ENCODE data around the gene OLFM2. TPM values are rescaled to one million over a fixed set of nuclear protein-coding genes. Genes with fewer than 3 reads are reported as not detected.
A peak's percentile ranks its signal among the peaks of the same experiment; 100 is the strongest.

Gene OLFM2
- polyA plus RNA-seq, 2 of the 4 experiments (the other 2 are of a cell fraction), result 6.5 to 8.0 TPM

DNA sequence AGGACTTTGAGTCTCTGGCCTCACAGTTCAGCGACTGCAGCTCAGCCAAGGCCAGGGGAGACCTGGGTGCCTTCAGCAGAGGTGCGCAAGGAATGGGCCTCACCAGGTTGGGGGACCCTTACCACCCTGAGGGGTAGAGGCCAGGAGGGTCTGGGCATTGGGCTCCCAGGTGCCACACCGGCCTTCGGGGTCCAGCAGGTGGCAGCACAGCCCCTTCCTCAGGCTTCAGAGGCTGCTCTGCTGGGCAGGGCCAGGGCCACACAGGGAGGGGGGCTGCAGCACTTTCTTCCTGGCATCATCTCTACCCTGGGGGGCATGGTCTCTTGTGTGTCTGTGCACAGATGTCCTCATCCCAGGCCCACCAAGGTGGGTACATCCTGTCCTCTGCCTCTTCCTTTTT is 88.3 kb downstream of the OLFM2 start:
- Histone ChIP-seq H3K27ac (no peak overlapping the region), H3K4me1 (no peaks in the 10 kb centered on the region), H3K9me3 (no peaks in the 10 kb centered on the region), H3K4me3 (no peak overlapping the region), H3K4me2 (no peak overlapping the region)
- no peak for DNase-seq (ENCODE audit: low read depth in 1 of 2, low spot score in 1 of 2)
- FAIRE-seq, result no peak
- peak; percentile 53 to 77; a peak in 3 of 6 replicates for ATAC-seq
- 100% methylated on average over 1 of the region's 4 CpGs for WGBS (ENCODE audit: missing lambda C conversion rate)
- TF ChIP-seq KDM1A (IDR thresholded peaks at IDR 0.05; ENCODE audit: low read depth) (no peak), ZSCAN20 (CRISPR knock-in tag; IDR thresholded peaks at IDR 0.05) (no peak), FOSB (CRISPR knock-in tag; IDR thresholded peaks at IDR 0.05) (no peak), FOXS1 (CRISPR knock-in tag; IDR thresholded peaks at IDR 0.05) (no peak), BHLHE40 (IDR thresholded peaks at IDR 0.05; ENCODE audit: low read depth, low read length) (no peak), FOSL2 (IDR thresholded peaks at IDR 0.05) (no peak), FOSL2 (CRISPR knock-in tag; IDR thresholded peaks at IDR 0.05) (no peak), NR3C1 (IDR thresholded peaks at IDR 0.05) (no peak), SMC3 (IDR thresholded peaks at IDR 0.05) (0 out of 3 replicates have a peak, but pooled peaks have one; percentile 15), RAD21 (conservative IDR thresholded peaks at IDR 0.05 in 1 of 2, IDR thresholded peaks at IDR 0.05 in 1 of 2) (peak; percentile 41 to 43; a peak in 4 of 5 replicates), ZNF302 (CRISPR knock-in tag; IDR thresholded peaks at IDR 0.05) (no peak), POLR2A (IDR thresholded peaks at IDR 0.05; ENCODE audit: low read length) (no peak), TFCP2L1 (CRISPR knock-in tag; IDR thresholded peaks at IDR 0.05) (no peak), MAFK (IDR thresholded peaks at IDR 0.05; ENCODE audit: partially characterized antibody) (no peak), EHF (CRISPR knock-in tag; IDR thresholded peaks at IDR 0.05) (no peak), ZC3H11A (IDR thresholded peaks at IDR 0.05) (no peak), EP300 (IDR thresholded peaks at IDR 0.05) (no peak)
- TF ChIP-seq, protein P1, sequence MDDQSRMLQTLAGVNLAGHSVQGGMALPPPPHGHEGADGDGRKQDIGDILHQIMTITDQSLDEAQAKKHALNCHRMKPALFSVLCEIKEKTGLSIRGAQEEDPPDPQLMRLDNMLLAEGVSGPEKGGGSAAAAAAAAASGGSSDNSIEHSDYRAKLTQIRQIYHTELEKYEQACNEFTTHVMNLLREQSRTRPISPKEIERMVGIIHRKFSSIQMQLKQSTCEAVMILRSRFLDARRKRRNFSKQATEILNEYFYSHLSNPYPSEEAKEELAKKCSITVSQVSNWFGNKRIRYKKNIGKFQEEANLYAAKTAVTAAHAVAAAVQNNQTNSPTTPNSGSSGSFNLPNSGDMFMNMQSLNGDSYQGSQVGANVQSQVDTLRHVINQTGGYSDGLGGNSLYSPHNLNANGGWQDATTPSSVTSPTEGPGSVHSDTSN (IDR thresholded peaks at IDR 0.05), result no peak
- TF ChIP-seq, protein P2, sequence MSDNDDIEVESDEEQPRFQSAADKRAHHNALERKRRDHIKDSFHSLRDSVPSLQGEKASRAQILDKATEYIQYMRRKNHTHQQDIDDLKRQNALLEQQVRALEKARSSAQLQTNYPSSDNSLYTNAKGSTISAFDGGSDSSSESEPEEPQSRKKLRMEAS (IDR thresholded peaks at IDR 0.05), result no peak
- TF ChIP-seq, protein P3, sequence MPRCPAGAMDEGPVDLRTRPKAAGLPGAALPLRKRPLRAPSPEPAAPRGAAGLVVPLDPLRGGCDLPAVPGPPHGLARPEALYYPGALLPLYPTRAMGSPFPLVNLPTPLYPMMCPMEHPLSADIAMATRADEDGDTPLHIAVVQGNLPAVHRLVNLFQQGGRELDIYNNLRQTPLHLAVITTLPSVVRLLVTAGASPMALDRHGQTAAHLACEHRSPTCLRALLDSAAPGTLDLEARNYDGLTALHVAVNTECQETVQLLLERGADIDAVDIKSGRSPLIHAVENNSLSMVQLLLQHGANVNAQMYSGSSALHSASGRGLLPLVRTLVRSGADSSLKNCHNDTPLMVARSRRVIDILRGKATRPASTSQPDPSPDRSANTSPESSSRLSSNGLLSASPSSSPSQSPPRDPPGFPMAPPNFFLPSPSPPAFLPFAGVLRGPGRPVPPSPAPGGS (IDR thresholded peaks at IDR 0.05), result no peak
- TF ChIP-seq, protein P4, sequence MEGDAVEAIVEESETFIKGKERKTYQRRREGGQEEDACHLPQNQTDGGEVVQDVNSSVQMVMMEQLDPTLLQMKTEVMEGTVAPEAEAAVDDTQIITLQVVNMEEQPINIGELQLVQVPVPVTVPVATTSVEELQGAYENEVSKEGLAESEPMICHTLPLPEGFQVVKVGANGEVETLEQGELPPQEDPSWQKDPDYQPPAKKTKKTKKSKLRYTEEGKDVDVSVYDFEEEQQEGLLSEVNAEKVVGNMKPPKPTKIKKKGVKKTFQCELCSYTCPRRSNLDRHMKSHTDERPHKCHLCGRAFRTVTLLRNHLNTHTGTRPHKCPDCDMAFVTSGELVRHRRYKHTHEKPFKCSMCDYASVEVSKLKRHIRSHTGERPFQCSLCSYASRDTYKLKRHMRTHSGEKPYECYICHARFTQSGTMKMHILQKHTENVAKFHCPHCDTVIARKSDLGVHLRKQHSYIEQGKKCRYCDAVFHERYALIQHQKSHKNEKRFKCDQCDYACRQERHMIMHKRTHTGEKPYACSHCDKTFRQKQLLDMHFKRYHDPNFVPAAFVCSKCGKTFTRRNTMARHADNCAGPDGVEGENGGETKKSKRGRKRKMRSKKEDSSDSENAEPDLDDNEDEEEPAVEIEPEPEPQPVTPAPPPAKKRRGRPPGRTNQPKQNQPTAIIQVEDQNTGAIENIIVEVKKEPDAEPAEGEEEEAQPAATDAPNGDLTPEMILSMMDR (IDR thresholded peaks at IDR 0.05), result peak; percentile 28; the same call in 1 of the 3 replicates
- ChIA-PET CTCF (interaction anchor here (0.9 to 1.6 kb wide), 10 partner anchors 9 to 83 kb away, joined by 3 to 6 read pairs (median 4); partner anchors contain the start of gene PIN1), POLR2A (no interaction called here)

DNA sequence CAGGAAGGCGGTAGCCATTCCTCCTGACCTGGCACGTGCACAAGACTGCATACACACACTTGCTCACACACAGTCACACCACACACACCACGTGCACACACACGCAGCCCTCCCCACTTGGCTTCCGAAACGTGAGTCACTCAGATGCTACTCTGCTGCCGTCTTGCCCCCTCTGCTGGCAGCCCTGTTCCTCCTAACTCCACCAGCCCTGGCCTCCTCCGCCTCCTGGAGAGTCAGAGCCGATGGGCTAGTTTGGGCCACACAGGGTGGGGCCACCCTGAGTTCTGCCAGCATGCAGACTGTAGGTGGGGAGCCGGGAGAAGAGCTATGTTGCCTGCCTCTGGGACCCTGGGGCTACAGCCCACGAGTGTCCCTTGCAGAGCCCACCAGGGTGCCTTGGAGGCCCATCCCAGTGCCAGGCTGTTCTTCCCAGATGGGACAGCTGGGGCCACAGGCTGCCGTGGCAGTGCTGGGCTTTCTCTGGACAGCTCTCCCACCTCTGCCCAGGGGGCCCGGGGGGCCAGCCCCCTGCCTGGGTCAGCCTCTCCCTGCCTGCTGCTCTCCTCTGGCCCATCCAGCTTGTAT is 89.1 kb downstream of the OLFM2 start:
- FAIRE-seq, result no peak
- Histone ChIP-seq H3K27ac (0 out of 6 replicates have a peak overlapping the region, but pooled peaks of 1 of the 2 experiments have one; percentile 37), H3K4me2 (no peak overlapping the region)
- TF ChIP-seq ESRRA (IDR thresholded peaks at IDR 0.05; ENCODE audit: borderline replicate concordance, low read length) (no peak), PHF8 (IDR thresholded peaks at IDR 0.05; ENCODE audit: borderline replicate concordance, low read depth) (no peak), ZC3H11A (IDR thresholded peaks at IDR 0.05) (no peak), KDM5A (IDR thresholded peaks at IDR 0.05) (no peak), SMC3 (IDR thresholded peaks at IDR 0.05) (peak; percentile 35; the same call in 2 of the 3 replicates), HEYL (CRISPR knock-in tag; IDR thresholded peaks at IDR 0.05) (no peak), POLR2A (IDR thresholded peaks at IDR 0.05; ENCODE audit: low read length) (no peak), HOXB13 (CRISPR knock-in tag; IDR thresholded peaks at IDR 0.05; ENCODE audit: low read depth) (no peak), RFX5 (IDR thresholded peaks at IDR 0.05) (no peak), TP53 (CRISPR knock-in tag; IDR thresholded peaks at IDR 0.05) (no peak), CBX8 (IDR thresholded peaks at IDR 0.05) (no peak), SREBF2 (IDR thresholded peaks at IDR 0.05) (no peak), JUNB (IDR thresholded peaks at IDR 0.05) (no peak), CHD4 (IDR thresholded peaks at IDR 0.05; ENCODE audit: borderline replicate concordance) (no peak), ZSCAN20 (CRISPR knock-in tag; IDR thresholded peaks at IDR 0.05) (no peak), FOSL2 (IDR thresholded peaks at IDR 0.05) (no peak), FOSL2 (CRISPR knock-in tag; IDR thresholded peaks at IDR 0.05) (peak; percentile 67), GATA3 (IDR thresholded peaks at IDR 0.05; ENCODE audit: borderline replicate concordance) (no peak), POLR2AphosphoS2 (conservative IDR thresholded peaks at IDR 0.05; ENCODE audit: low read length) (no peak), EHF (CRISPR knock-in tag; IDR thresholded peaks at IDR 0.05) (no peak)
- TF ChIP-seq, protein P2 (IDR thresholded peaks at IDR 0.05), result peak; percentile 25; the same call in 1 of the 2 replicates
- TF ChIP-seq, protein P3 (IDR thresholded peaks at IDR 0.05), result no peak

More for the DNA sequence above, 89.1 kb downstream of the OLFM2 start:
- ChIA-PET CTCF (interaction anchor here (0.8 to 1.6 kb wide), 12 partner anchors 8 to 83 kb away, joined by 3 to 6 read pairs (median 4); partner anchors contain the start of gene PIN1), POLR2A (no interaction called here)
- Histone ChIP-seq H3K4me1 (no peaks in the 10 kb centered on the region), H3K4me3 (no peak overlapping the region), H3K9me3 (no peaks in the 10 kb centered on the region)
- DNase-seq (ENCODE audit: low read depth in 1 of 2, low spot score in 1 of 2), result peak; percentile 66 to 70
- ATAC-seq, result peak; percentile 84 to 91
- WGBS (ENCODE audit: missing lambda C conversion rate), result 18% methylated on average over 4 of the region's 13 CpGs
